HG03521 (cell line): ENCODE measurements around the gene SNX21.
"Not testable (repeated sequence)": the region's sequence is repeated elsewhere in the genome, so short reads cannot be mapped to it uniquely, and the experiment has no call there.

Experiments used
- ATAC-seq: cut with Tn5 transposase; IDR thresholded peaks from one replicate; pipeline ENCODE4 v1.9.1; 2021; ENCODE audit warnings: mild to moderate bottlenecking, moderate library complexity; ENCODE audit not compliant: unreplicated experiment

The SNX21 gene

GRCh38 chr20:45848421-45848820 lies 14.8 kb downstream of the SNX21 start:
- ATAC-seq, result no peak

- no peak for ATAC-seq
Measured at GRCh38 chr20:45848969-45849582, 15.5 kb downstream of the SNX21 start.

DNA sequence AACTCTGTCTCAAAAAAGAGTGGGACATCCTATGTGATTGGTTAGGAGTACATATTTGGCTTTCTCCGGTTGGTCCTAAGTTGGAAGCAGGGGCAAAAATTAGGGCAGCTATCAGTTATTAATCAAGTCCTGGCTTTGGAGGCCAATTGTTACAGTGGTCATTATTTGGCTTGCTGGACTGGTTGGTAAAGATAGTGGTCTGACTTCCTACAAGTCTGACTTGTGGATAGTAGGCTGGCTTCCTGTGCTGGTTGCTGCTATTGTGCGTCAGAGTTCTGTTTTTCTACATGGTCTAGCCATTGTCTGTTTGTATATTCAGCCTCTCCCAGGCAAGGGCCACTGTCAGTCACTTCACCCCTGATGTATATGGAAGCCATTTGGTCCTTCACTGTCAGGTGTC lies 16.6 kb downstream of the SNX21 start:
- no peak for ATAC-seq

DNA sequence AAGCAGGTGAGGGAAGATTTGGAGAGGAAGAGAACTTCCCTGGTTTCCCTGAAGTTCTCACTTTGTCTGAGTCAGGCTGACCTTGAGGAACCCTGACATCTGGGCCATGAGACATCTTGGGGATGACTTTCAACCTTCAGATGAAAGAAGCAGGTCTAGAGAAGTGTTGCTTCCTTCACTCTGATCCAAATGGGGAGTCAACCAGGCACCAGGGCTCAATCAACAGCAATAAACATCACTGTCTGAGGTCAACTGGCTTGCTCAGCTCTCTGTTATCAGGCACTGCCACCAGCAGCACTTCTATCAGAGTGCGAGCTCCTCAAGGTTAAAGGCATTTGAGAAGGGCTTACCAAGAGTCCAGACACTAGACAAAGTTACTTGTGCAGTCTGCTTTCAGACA lies 17.3 kb downstream of the SNX21 start:
- no peak for ATAC-seq

- no peak for ATAC-seq
Measured at GRCh38 chr20:45851501-45851900, 17.9 kb downstream of the SNX21 start.

GRCh38 chr20:45852326-45852725 lies 18.7 kb downstream of the SNX21 start:
- ATAC-seq, result no peak

- ATAC-seq, result no peak
Measured at GRCh38 chr20:45853484-45853883, 19.9 kb downstream of the SNX21 start.

DNA sequence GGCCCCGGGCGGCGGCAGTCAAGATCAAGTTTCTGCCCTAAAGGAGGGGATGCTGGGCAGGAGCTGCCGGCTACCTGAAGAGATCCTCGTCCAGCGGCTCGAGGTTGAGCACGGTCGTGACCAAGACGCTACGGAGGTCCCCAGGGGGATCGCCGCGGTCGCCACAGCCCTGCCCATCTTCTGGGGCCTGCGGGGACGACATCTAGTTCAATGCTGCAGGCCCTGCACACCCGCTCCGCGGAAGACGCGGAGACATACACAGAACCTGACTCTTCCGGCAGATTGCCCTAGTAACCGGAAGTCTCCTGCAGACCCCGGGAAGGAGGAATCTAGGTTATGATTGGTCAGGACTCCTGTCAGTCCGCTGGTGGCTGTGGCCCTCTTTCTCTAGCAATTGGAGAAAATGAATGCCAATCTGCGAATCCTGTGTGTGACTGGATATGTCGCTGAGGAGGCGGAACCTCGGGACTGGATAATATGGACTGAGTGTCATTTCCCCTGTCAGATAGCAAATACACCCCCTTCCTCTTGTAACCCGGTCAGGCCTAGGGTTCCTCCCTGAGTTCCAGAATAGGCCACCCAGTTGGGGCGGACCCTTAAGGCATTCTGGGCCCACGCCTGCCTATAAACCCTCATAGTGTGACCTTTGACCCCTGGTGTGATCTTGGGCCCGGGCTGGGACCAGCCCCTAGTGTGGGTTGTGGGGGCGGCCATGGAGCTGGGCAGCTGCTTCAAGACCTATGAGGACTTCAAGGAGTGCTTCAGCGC lies 23.7 kb downstream of the SNX21 start, which contains the start of the genes ACOT8 and ZSWIM3:
TSS of gene ACOT8 (minus strand) at position 279 of the 768 bp plus-strand sequence. CDS start at position 202, 77 bp downstream.
TSS of gene ZSWIM3 (plus strand) at position 501 of the 768 bp plus-strand sequence. CDS start at position 713, 212 bp downstream.
- ATAC-seq, result peak; percentile 95

GRCh38 chr20:45857882-45858216 lies 24.2 kb downstream of the SNX21 start:
- peak; percentile 7 for ATAC-seq

DNA sequence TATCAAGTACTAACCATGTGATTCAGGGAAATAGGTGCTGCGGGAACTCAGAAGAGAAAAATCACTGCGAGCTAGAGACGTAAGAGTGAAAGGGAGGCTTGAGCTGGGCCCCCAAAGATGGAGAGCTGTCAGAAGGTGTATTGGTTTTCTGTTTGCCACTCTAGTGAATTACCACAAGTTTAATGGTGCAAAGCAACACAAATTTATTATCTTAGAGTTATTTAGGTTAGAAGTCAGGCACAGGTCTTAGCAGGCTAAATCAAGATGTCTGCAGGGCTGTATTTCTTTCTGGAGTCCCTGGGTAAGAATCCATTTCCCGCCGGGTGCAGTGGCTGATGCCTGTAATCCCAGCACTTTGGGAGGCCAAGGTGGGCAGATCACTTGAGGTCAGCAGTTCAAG lies 26.3 kb downstream of the SNX21 start:
- no peak for ATAC-seq

GRCh38 chr20:45860560-45861220 lies 27.1 kb downstream of the SNX21 start:
- no peak for ATAC-seq

DNA sequence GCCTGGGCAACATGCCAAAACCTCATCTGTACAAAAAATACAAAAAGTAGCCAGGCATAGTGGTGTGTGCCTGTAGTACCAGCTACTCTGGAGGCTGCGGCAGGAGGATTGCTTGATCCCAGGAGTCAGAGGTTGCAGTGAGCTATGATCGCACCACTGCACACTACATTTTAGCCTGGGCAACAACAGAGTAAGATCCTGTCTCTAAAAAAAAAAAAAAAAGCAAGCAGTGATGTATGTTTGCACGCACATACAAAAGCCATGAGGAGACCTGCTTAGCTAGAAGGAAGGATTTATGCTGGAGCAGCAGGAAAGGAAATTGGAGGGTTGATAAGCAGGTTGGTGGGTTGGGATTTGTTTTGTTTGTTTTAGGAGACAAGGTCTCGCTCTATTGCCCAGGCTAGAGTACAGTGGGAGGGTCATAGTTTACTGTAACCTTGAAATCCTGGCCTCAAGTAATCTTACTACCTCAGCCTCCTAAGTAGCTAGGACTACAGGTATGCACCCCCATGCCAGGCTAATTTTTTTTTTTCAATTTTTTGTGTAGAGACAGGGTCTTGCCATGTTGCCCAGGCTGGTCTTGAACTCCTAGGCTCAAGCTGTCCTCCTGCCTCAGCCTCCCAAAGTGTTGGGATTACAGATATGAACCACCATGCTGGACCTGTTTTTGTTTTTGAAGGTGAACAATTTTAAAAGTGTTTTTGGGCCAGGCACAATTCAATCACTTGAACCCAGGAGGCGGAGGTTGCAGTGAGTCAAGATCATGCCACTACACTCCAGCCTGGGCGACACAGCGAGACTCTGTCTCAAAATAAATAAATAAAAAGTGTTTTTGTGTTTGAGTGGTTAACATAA lies 27.8 kb downstream of the SNX21 start:
- no peak for ATAC-seq

GRCh38 chr20:45863543-45864470 lies 30.2 kb downstream of the SNX21 start:
- no peak for ATAC-seq

- ATAC-seq, result no peak
Measured at GRCh38 chr20:45866454-45866853, 32.9 kb downstream of the SNX21 start.

DNA sequence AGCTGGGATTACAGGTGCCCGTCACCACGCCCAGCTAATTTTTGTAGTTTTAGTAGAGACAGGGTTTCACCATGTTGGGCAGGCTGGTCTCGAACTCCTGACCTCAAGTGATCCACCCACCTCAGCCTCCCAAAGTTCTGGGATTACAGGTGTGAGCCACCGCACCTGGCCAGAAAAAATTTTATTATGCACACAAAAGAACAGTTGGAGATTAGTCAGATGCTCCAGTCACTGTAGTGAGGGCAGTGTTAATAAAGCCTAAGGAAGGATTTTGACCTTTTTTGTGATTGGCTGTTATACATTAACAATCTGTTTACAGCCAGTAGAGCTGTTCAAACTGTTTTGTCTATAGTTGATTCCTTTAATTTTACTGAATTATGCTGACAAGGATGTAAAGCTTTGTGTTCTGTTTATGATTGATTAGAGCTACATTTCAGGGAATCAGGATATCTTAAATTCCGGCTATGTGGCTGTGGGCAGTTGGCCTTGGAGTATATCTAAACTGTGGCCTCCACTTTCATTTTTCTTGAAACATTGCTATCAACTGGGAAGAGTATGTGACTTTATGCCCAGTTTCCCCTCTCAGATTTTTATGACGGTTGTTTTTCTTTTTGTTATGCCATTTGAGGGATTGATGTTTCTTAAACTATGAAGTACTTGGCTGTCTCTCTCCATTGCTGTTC lies 33.7 kb downstream of the SNX21 start:
- no peak for ATAC-seq

DNA sequence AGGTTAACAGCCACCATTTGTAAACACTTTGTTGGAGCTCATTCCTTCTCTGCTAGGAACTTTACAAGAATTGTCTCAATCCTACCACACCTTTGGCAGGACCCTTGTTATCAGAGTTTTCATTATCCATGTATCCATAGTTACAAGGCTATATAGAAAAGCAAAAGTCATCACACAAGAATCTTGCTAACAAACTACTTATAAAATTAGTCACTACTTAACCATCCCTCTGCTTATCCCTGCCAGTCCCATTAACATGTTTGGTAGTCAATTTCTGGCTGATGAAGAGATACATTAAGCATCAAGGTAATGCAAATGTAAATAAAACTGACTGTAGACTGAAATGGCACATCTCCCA lies 34.2 kb downstream of the SNX21 start:
- no peak for ATAC-seq

DNA sequence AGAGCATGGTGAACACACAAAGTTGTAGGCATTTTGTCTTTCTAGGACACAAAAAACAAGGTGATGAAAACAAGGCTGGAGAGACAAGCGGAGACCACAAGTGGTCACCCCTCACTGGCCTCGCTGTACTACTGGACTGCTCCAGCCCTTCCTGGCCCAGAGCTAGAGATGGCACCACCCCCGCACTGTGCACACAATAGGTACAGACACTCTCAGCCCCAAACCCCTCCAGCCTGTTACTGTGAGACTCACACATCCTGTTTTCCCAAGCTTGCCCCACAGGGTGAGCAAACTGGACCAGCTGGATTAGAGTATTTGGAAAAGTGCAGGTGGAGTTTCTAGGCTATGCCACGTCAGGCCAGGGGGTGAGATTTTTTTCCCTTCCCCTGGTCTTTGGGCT lies 39.0 kb downstream of the SNX21 start:
- ATAC-seq, result no peak

DNA sequence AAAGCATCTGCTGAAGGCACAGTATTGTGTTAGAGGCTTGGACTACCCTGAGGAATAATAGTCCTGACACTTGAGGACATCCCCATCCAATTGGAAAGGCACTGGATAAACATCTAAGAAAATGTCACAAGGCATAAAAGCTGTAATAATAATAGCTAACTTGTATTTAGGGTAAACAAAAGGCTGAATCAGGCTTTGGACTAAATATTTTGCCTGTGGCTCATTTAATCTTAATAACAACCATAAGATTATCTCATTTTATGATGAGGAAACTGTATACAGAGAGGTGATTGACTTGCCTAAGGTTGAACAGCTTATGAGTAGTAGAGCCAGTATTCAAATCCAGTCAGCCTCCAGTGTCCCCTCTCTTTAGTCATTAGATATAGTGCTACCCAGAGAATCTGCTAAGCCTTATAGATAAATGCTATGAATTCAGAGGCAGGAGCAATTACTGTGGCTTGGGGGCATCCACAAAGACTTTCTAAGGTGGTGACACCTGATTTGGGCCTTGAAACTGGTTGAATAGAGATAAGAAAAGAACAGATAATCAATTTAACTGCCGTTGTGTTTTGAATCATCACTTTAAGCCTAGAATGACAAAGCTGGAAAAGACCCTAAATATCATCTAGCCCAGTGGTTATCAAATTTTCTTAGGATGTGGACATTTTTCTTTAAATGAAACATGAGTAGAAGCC lies 40.0 kb downstream of the SNX21 start:
- no peak for ATAC-seq

DNA sequence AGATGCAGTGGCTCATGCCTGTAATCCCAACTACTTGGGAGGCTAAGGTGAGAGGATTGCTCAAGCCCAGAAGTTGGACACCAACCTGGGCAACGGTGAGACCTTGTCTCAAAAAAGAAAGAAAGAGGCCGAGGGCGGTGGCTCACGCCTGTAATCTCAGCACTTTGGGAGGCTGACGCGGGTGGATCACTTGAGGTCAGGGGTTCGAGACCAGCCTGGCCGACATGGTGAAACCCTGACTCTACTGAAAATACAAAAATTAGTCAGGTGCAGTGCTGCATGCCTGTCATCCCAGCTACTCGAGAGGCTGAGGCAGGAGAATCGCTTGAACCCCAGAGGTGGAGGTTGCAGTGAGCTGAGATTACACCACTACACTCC lies 40.5 kb downstream of the SNX21 start:
- not testable (repeated sequence) for ATAC-seq
